Stimulated activated CD4-positive, alpha-beta T cell treated with anti-CD3 and anti-CD28 coated beads, Interleukin-2, amount 100 ng/mL, for 4 hours (primary cell): ENCODE data around the gene SNCAIP.
"Not testable (repeated sequence)": the region's sequence is repeated elsewhere in the genome, so short reads cannot be mapped to it uniquely, and the experiment has no call there.

Source experiments
- DNase-seq: peaks from one replicate; pipeline ENCODE4 v3.0.0-alpha.2; 2020; ENCODE audit warnings: low read depth

Gene SNCAIP

GRCh38 chr5:122314036-122314435 lies 2.0 kb downstream of the SNCAIP start:
- DNase-seq = no peak

DNA sequence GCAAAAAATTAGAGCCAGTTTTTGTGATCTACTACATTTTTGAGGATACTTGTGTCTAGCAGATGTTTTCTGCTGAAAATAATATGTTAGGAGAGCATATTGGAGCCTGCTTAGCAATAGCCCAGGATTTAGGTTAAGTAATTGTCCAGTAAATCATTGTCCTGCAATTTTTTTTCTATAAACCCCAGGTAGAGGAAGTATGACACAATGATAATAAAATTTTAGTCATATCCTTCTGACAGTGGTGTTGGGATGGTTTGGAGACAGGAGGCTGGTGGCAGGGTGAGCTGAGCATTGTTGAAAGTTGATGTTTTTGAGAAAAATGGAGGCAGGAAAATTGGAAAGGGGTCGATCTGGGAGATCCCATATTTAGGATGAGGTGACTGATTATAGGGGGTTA lies 3.5 kb downstream of the SNCAIP start:
- no peak for DNase-seq

DNA sequence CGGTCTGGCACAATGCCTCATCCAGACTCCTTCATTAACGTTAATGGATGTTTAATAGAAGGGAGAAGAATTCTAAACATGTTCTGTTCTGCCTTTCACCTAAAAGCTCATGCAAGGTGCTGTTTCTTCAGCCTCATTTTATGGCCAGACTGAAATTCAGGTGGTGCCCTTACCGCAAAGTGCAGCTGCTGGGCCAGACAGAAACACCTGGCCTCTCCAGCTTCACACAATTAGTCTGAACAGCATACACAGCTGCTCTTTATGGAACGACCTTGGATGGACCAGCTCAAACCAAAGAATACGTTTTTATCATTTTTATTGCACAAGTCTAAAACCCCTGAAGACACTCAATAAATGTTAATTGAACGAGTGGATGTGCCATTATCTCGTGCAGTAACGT lies 4.6 kb downstream of the SNCAIP start:
- no peak for DNase-seq

DNA sequence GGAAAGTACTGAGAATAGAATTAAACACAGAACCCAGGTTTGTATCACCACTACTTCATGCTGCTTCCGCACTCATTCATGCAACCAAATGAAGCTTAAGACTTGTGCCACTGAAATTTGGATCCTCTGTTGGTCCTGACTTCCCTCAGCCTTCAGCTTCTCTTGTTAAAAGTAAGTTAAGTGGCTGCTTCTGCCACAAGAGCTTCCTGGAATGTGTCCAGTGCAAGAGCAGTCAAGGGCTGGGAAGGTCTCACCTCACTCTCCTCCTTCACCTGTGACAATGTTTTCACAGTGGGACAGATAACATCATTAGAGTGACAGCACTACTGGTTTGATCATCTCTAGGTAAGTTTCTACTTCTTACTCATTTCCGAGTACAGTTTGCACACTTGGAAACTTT lies 7.9 kb downstream of the SNCAIP start:
- DNase-seq = no peak

- no peak for DNase-seq
Measured at GRCh38 chr5:122321921-122322320, 9.9 kb downstream of the SNCAIP start.

- DNase-seq = no peak
Measured at GRCh38 chr5:122322801-122323548, 10.9 kb downstream of the SNCAIP start.

DNA sequence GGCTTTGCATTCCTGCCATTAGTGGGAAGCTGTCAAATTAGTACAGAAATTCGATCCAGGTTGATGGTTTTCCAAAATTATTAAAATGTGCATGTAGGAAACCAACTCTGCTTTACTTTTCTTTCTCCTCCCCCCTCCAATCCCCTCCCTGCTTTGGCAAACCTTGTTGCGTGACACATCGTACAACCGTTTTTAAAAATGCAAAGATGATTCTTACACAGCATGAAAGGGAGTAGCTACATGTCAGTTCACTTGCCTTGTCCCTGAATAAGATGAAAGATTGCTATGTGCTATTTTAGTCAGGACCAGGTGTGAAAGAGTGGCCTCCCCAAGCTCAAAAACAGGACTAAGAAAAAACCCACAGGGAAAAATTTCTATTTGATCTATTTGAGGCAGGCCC lies 11.7 kb downstream of the SNCAIP start:
- no peak for DNase-seq

DNA sequence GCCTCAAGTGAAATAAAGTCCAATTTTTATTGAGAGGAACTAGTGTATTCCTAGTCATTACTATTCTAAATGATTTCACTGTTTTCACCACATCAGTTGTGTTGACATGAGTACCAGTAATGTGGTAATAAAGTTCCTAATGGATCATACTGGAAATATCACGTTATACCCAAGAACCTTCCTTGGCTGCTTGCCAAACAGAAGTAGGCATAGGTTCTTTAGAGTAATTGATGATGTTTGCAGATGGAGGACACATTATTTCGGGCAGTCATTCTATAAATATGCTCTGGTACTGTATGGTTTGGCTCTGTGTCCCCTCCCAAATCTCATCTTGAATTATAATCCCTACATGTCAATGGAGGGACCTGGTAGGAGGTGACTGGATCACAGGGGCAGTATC lies 15.1 kb downstream of the SNCAIP start:
- DNase-seq = no peak

- no peak for DNase-seq
Measured at GRCh38 chr5:122330881-122331280, 18.8 kb downstream of the SNCAIP start.

DNA sequence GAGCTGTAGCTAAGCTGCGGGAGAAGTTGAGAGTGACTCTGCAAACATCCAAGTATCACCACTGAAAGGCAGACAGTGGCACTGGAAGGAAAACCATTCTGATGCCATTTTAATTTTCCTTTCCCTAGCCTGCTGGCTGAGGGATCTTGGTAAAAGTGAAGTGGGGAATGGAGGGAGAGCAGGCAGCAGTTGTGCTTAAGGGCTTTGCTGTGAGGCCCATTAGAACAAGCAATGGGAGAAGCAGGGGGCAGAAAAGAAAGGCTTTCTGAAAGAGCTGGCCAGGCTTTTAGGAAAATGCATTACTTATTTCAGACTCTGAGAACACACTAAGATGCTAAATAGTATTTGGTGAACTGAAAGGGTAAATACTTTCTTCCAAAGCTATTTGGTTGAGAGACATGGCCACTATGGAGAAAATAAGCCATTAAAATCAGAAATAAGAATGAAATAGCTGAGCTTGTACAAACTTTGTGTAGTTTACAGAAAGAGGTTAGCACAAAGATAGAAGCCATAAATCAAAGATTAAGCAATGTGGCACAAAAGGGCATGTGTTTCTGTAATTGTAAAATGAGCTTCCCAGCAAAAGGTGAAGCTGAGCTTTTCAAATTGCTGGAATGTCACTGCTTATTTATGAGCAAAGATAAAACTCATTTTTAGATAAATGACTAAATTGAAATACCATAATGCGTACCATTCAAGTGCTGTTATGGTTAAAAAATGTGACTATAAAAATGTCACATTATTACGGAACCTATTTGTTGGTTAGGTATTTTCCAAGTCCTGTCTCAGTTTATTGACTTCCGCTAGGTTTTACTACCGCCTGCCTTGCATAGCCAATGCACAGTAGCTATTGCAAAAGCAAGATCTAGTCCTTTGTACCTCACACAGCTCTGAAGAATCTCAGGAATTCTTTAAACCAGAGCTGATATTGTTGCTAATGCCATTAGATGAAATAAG lies 20.8 kb downstream of the SNCAIP start:
- DNase-seq = no peak

GRCh38 chr5:122333564-122333963 lies 21.5 kb downstream of the SNCAIP start:
- DNase-seq = no peak

GRCh38 chr5:122339591-122339990 lies 27.6 kb downstream of the SNCAIP start:
- no peak for DNase-seq

DNA sequence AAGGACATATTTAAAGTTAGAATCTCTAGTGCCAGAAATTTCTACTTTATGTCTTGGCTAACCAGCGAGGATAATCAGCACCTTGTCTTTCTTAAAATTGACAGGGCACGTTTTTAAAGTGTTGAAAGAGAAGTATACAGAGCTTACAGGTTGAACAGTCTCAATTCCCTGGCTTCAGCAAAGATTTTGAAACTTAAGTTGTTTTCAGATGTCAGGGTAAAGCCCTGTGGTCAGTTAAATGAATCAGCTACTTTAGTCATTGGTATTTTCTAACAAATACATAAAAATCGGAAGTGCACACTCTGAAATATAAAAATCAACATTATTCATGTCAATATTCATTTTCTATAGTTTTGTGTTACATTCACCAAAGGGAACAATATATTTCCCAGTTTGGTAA lies 29.1 kb downstream of the SNCAIP start:
- DNase-seq = no peak

DNA sequence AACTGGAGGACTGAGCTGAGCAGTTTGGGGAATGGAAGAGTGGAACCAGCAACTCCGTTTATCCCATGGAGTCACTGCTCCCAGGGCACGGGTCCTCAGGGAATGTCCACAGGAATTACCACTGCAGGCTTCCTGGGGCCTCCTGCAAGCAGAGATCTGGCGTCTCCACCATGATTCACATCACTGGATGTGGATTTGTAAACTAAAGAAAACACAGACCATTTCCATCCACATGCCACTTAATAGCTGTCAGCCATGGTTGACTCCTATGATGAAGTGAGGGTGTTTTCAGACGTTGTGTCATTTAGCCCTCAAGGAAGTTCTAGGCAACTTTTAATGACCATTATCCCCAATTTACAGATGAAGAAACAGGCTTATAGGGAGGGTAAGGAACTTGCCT lies 30.2 kb downstream of the SNCAIP start:
- no peak for DNase-seq

DNA sequence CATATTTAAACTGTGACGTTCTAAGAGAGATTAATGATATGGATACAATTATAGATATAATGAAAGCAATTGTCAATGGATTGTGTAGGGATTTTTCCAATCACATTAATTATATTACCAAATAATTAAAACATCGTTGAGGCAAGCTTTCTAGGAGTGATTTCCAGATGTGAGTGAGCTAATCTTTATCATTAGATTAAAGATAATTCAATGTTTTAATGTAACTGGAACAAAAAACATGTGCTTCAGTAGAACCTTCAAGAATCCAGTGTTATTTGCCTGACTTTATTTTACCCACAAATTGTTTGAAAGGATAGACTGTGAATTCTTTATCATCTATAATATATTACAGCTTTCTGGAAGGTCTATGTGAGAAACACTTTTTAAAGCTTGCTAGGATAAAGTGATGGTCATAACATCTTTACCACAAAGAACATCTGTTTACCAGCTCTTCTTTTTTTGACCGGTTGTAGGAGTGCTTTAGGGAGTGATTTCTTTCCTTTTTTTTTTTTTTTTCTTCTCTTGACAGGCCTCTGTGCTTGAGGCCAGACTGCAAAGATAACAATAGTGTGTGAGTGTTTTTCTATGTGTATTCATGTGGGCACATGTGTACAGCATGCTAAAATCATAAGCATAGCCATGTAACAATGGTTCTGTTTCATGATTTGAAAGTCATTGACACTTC lies 35.0 kb downstream of the SNCAIP start:
- DNase-seq = no peak

- DNase-seq = no peak
Measured at GRCh38 chr5:122350496-122350895, 38.5 kb downstream of the SNCAIP start.

DNA sequence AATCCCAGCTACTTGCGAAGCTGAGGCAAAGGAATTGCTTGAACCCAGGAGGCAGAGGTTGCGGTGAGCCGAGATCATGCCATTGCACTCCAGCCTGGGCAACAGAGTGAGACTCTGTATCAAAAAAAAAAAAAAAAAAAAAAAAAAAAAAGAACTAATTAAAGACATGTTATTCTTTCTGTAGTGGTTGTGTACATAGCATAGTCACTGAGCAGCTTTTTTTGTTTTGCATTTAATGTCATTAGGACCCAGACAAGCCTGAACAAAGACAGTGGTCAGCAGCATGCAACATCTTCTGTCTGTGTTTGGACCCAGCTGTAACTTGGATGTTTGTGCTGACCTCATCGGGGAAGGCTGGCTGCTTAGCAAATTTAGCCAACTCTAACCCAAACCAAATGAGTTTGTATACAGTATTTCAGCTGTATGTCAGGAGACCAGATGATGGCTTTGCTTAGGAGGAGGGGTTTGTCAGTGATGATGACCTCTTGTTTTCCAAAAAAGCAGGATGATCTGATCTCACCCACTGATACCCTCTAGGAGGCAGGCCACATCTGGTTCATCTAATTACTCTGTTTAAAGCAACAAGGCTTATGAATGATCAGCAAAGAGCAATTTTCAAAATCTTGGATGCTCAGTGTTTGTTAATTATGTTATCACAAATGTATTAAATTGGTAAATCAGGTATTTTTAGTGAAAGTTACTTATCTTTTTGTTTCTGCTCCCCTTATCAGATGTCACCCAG lies 39.5 kb downstream of the SNCAIP start:
- no peak for DNase-seq

- DNase-seq = no peak
Measured at GRCh38 chr5:122352331-122352730, 40.3 kb downstream of the SNCAIP start.

- DNase-seq = not testable (repeated sequence)
Measured at GRCh38 chr5:122353361-122353760, 41.3 kb downstream of the SNCAIP start.

GRCh38 chr5:122354293-122354692 lies 42.3 kb downstream of the SNCAIP start:
- no peak for DNase-seq

DNA sequence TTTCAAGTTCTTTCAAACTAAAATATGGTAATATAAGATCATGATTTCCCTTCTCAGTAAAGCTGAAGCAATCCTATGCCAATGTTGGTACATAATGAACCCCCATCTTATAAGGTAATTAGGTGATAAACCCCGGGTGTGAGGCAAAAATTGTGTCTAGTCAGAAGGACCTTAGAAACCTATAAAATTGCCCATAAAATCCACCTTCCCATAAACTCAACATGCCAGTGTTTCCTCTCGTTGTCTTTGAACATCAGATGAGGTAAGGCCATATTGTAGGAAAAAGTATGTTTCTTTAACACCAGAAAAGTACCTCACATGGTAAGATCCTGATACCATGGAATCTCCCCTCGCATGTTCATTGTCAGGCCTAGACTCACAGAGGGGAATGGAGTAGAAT lies 43.3 kb downstream of the SNCAIP start:
- DNase-seq = no peak

DNA sequence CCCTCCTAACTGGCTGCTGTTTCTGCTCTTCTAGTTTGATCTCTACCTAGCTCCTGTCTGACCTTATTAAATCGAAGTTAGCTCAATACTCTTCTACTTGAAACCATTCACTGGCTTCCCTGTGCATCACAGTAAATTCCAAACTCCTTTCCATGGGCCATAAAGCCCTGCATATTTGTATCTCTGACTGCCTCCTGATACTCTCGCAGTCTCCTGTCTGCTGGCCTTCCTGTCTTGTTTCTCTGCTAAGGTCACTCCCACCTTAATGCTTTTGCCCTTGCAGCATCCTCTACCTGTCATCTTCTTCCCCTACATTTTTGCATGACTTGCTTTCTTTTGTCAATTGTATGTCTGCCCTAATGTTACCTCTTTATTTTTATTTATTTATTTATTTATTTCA lies 44.8 kb downstream of the SNCAIP start:
- no peak for DNase-seq
